ENCODE measurements around the gene EDRF1.

- TF ChIP-seq CTCF (conservative IDR thresholded peaks at IDR 0.05; ENCODE audit: low read depth, low read length) (no peak), EZH2 (IDR thresholded peaks at IDR 0.05; ENCODE audit: borderline replicate concordance, low read depth, low read length, poor library complexity, severe bottlenecking) (no peak)
Observed at GRCh38 chr10:125672884-125673283, 46.6 kb upstream of the EDRF1 start.

Data from A673 (cell line).